GM12864 (cell line): ENCODE measurements around the gene SLC19A1.

Experiments
- DNase-seq: peaks from one replicate; pipeline ENCODE4 v3.0.0-alpha.2; 2011; ENCODE audit warnings: low read depth
- H3K4me3 ChIP-seq: 2 replicates; pipeline ENCODE4 v1.5.1; 2011; ENCODE audit warnings: mild to moderate bottlenecking, low read depth, low read length, control low read depth
- CTCF ChIP-seq: IDR thresholded peaks from 2 replicates; pipeline ENCODE4 v1.5.1; 2011; ENCODE audit warnings: low read depth, mild to moderate bottlenecking, moderate library complexity, low read length, control low read depth, inconsistent platforms; ENCODE audit errors: missing control alignments

The SLC19A1 gene

GRCh38 chr21:45588086-45588825 is 46.0 kb upstream of the SLC19A1 start:
- no peak for TF ChIP-seq CTCF
- no peak overlapping the region for H3K4me3 ChIP-seq

GRCh38 chr21:45586289-45586858 is 44.1 kb upstream of the SLC19A1 start:
- no peak for DNase-seq

More at GRCh38 chr21:45588086-45588825, 46.0 kb upstream of the SLC19A1 start:
- DNase-seq: no peak

GRCh38 chr21:45584786-45585185 is 42.5 kb upstream of the SLC19A1 start:
- no peak for DNase-seq
- no peak for TF ChIP-seq CTCF
- H3K4me3 ChIP-seq: no peak overlapping the region

More at GRCh38 chr21:45586289-45586858, 44.1 kb upstream of the SLC19A1 start:
- no peak for TF ChIP-seq CTCF
- no peak overlapping the region for H3K4me3 ChIP-seq

GRCh38 chr21:45583831-45584509 is 41.7 kb upstream of the SLC19A1 start:
- no peak for DNase-seq
- no peak for TF ChIP-seq CTCF
- H3K4me3 ChIP-seq: no peak overlapping the region

GRCh38 chr21:45582128-45582527 is 39.9 kb upstream of the SLC19A1 start:
- DNase-seq: no peak
- TF ChIP-seq CTCF: no peak
- H3K4me3 ChIP-seq: no peak overlapping the region

GRCh38 chr21:45581322-45581712 is 39.1 kb upstream of the SLC19A1 start:
- DNase-seq: no peak
- no peak for TF ChIP-seq CTCF
- H3K4me3 ChIP-seq: no peak overlapping the region
